Smooth muscle cell (in vitro differentiated cells): ENCODE results near the gene LRMDA. TPM values are rescaled to one million over a fixed set of nuclear protein-coding genes. Genes with fewer than 3 reads are reported as not detected.

Experiments
- DNase-seq: peaks from one replicate; lab custom pipeline; 2025; ENCODE audit not compliant: unreplicated experiment; lab: John Stamatoyannopoulos, UW
- H2AFZ ChIP-seq: fragments of 200-600 bp; sonication (generic); 2 replicates; pipeline ENCODE4 v1.6.0; 2016; ENCODE audit warnings: antibody characterized with exemption, low read depth, mild to moderate bottlenecking
- H3F3A ChIP-seq: fragments of 200-600 bp; sonication (generic); 2 replicates; pipeline ENCODE4 v1.6.0; 2017; ENCODE audit warnings: antibody characterized with exemption, low read depth
- H3K27ac ChIP-seq: fragments of 200-600 bp; sonication (generic); 2 replicates; pipeline ENCODE4 v1.5.1; 2016; ENCODE audit warnings: low read depth, mild to moderate bottlenecking
- H3K27me3 ChIP-seq: fragments of 200-600 bp; sonication (generic); 2 replicates; pipeline ENCODE4 v1.6.1; 2016; ENCODE audit warnings: low read depth, mild to moderate bottlenecking
- H3K36me3 ChIP-seq: fragments of 200-600 bp; sonication (generic); 2 replicates; pipeline ENCODE4 v1.5.1; 2016; ENCODE audit warnings: low read depth
- H3K4me1 ChIP-seq: fragments of 200-600 bp; sonication (generic); 2 replicates; pipeline ENCODE4 v1.5.1; 2016; ENCODE audit warnings: low read depth
- H3K4me2 ChIP-seq: fragments of 200-600 bp; sonication (generic); 2 replicates; pipeline ENCODE4 v1.6.0; 2016; ENCODE audit warnings: mild to moderate bottlenecking
- H3K4me3 ChIP-seq: fragments of 200-600 bp; sonication (generic); 2 replicates; pipeline ENCODE4 v1.5.1; 2016; ENCODE audit warnings: mild to moderate bottlenecking
- H3K79me2 ChIP-seq: fragments of 200-600 bp; sonication (generic); 2 replicates; pipeline ENCODE4 v1.6.0; 2016; ENCODE audit warnings: low read depth, mild to moderate bottlenecking
- H3K9ac ChIP-seq: fragments of 200-600 bp; sonication (generic); 2 replicates; pipeline ENCODE4 v1.6.0; 2016; ENCODE audit warnings: low read depth
- H3K9me3 ChIP-seq: fragments of 200-600 bp; sonication (generic); replicated peaks from 2 replicates; pipeline ENCODE4 v1.5.1; 2016; ENCODE audit warnings: low read depth
- H4K20me1 ChIP-seq: fragments of 200-600 bp; sonication (generic); 2 replicates; pipeline ENCODE4 v1.6.0; 2016; ENCODE audit warnings: low read depth
- CTCF ChIP-seq: fragments of 200-600 bp; sonication (generic); IDR thresholded peaks from 2 replicates; pipeline ENCODE4 v1.5.1; 2017; ENCODE audit warnings: borderline replicate concordance, mild to moderate bottlenecking, antibody characterized with exemption; ENCODE audit not compliant: insufficient read depth, poor library complexity, severe bottlenecking
- WGBS: methylation state at CpG from one replicate; pipeline ENCODE4 v1.1.7; 2016; ENCODE audit warnings: low lambda C conversion rate; 5-methylcytosine and 5-hydroxymethylcytosine counted together
- polyA plus RNA-seq: library from polyadenylated mRNA; unstranded; fragments of >200 nt; fragmentation: Nextera tagmentation; extraction: Ambion mirVana; gene quantifications from 2 replicates; pipeline ENCODE4 v1.2.1, GENCODE V29; 2016
- total RNA-seq: library from RNA; depleted of rRNA; stranded (reverse); fragments of >200 nt; gene quantifications from 2 replicates; pipeline ENCODE4 v1.2.3, GENCODE V29; 2014

Gene LRMDA
- total and polyA plus RNA-seq, 2 experiments from 2014 or later, result 1.5 to 1.6 TPM

- no peaks in the 10 kb centered on the region for H3K9me3 ChIP-seq
- H3K36me3 ChIP-seq, result no peaks in the 10 kb centered on the region
- no peak overlapping the region for H3K9ac ChIP-seq
- no peak for TF ChIP-seq CTCF
- H3K27me3 ChIP-seq, result no peaks in the 10 kb centered on the region
- no peak overlapping the region for H2AFZ ChIP-seq
- H3F3A ChIP-seq, result peaks cover 8% of the 10 kb centered on the region
- H3K4me2 ChIP-seq, result peak overlapping the region; percentile 22
- 37% methylated on average over 3 of the region's 3 CpGs for WGBS
- H3K79me2 ChIP-seq, result no peaks in the 10 kb centered on the region
- no peak overlapping the region for H3K4me3 ChIP-seq
- DNase-seq, result no peak
- H3K27ac ChIP-seq, result no peak overlapping the region
- H4K20me1 ChIP-seq, result no peaks in the 10 kb centered on the region
- H3K4me1 ChIP-seq, result no peaks in the 10 kb centered on the region
These were observed 60.9 kb downstream of the LRMDA start for GRCh38 chr10:75492173-75492925.

DNA sequence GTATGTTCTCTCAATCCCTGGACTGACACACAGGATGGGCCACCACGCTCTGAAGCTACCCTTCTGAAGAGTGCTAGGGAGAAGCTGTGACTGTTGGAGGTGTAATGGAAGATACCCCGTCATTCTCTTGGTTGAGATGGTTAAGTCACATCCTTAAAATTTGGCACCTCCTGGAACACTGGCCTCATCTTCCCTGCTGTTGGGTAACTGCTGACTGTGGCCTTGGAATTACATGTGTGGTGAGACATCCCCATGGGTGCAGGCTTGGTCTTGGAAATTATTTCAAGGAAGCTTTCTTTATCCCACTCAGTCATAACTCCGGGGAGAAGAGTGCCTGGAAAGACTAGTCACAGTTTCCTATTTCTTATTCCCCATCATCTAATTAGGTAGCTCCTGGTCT, 62.0 kb downstream of the LRMDA start:
- Histone ChIP-seq H3K9ac (no peak overlapping the region), H3K9me3 (no peaks in the 10 kb centered on the region), H2AFZ (no peak overlapping the region), H3K79me2 (no peaks in the 10 kb centered on the region), H3F3A (peaks cover 8% of the 10 kb centered on the region), H3K27me3 (no peaks in the 10 kb centered on the region), H3K4me2 (no peak overlapping the region), H4K20me1 (no peaks in the 10 kb centered on the region), H3K36me3 (no peaks in the 10 kb centered on the region), H3K4me1 (no peaks in the 10 kb centered on the region), H3K4me3 (no peak overlapping the region), H3K27ac (no peak overlapping the region)
- DNase-seq, result no peak
- no peak for TF ChIP-seq CTCF
- WGBS, result 76% methylated on average over 3 of the region's 3 CpGs

- H4K20me1 ChIP-seq, result no peaks in the 10 kb centered on the region
- H3K4me1 ChIP-seq, result no peaks in the 10 kb centered on the region
- H3K27ac ChIP-seq, result no peak overlapping the region
- no peak overlapping the region for H3K4me2 ChIP-seq
- H2AFZ ChIP-seq, result no peak overlapping the region
- no peaks in the 10 kb centered on the region for H3K9me3 ChIP-seq
- H3K36me3 ChIP-seq, result no peaks in the 10 kb centered on the region
- no peak for DNase-seq
- no peaks in the 10 kb centered on the region for H3K79me2 ChIP-seq
- H3K27me3 ChIP-seq, result no peaks in the 10 kb centered on the region
- no peak overlapping the region for H3K9ac ChIP-seq
- no peak overlapping the region for H3K4me3 ChIP-seq
- TF ChIP-seq CTCF, result no peak
- WGBS, result 46% methylated on average over 4 of the region's 4 CpGs
- peaks cover 7% of the 10 kb centered on the region for H3F3A ChIP-seq
These were observed 64.2 kb downstream of the LRMDA start for GRCh38 chr10:75495434-75496190.
